Measurements from ENCODE around the gene EIF3L. TPM values are rescaled to one million over a fixed set of nuclear protein-coding genes. Genes with fewer than 3 reads are reported as not detected.

EIF3L gene
- total and polyA plus RNA-seq, 10 of the 15 experiments (the other 5 are each of a cell fraction or from before 2014, with no cell fraction given), result 294 to 1,037 (median 618) TPM

- Histone ChIP-seq H3K27me3 (replicated peaks in 1 of 2; ENCODE audit: control insufficient read depth in 2 of 2, insufficient read depth in 2 of 2, low read length in 1 of 2) (no peaks in the 10 kb centered on the region), H4K20me1 (ENCODE audit: control insufficient read depth, insufficient read depth) (no peaks in the 10 kb centered on the region; the same call in 1 of the 2 replicates), H3K9me3 (replicated peaks; ENCODE audit: control insufficient read depth, insufficient read depth, low read length) (no peaks in the 10 kb centered on the region), H3K9ac (ENCODE audit: control insufficient read depth, insufficient read depth, low read length) (no peak overlapping the region), H3K4me3 (no peak overlapping the region), H3K79me2 (ENCODE audit: control insufficient read depth, insufficient read depth, low read length) (peaks cover 20% of the 10 kb centered on the region), H3K4me1 (ENCODE audit: control insufficient read depth, insufficient read depth, low read length) (no peaks in the 10 kb centered on the region; the same call in 1 of the 2 replicates), H3K36me3 (ENCODE audit: control insufficient read depth in 2 of 2, insufficient read depth in 2 of 2, low read length in 1 of 2) (peaks cover 7 to 45% of the 10 kb centered on the region in 2 experiments), H3K27ac (ENCODE audit: control insufficient read depth, insufficient read depth) (no peak overlapping the region), H2AFZ (ENCODE audit: control insufficient read depth, low read depth, low read length) (no peak overlapping the region), H3K4me2 (ENCODE audit: control insufficient read depth, insufficient read depth) (no peak overlapping the region)
- ChIA-PET CTCF (interaction anchor here (0.6 to 4.7 kb wide), 7 partner anchors 8 to 442 kb away, joined by 3 to 14 read pairs (median 4); no protein-coding TSS in a partner anchor), SMC1A (ENCODE audit: uncharacterized antibody, unreplicated experiment) (interaction anchor here (0.5 to 2.0 kb wide), 2 partner anchors 8 to 36 kb away, joined by 3 to 8 read pairs; no protein-coding TSS in a partner anchor), RAD21 (ENCODE audit: unreplicated experiment) (no interaction called here), POLR2A (interaction anchor here (1.2 kb wide), 1 partner anchor 11 kb away, joined by 4 read pairs; the partner anchor contains the start of gene ANKRD54)
- no TSS peak for BruUV-seq (replicated peaks)
- intact Hi-C loops (cut with micrococcal nuclease; ENCODE audit: unreplicated experiment) (no loop called here), in situ Hi-C loops (cut with MboI) (no loop called here)
- WGBS (ENCODE audit: insufficient coverage, insufficient replicate concordance, low lambda C conversion rate, missing lambda C conversion rate), result 100% methylated on average over 2 of the region's 2 CpGs
- FAIRE-seq (no peak), ATAC-seq (no peak), DNase-seq (ENCODE audit: low read depth, low spot score) (no peak)
- TF ChIP-seq ZBED1 (IDR thresholded peaks at IDR 0.05; ENCODE audit: borderline replicate concordance), result no peak
- no peak for TF ChIP-seq SREBF2 (IDR thresholded peaks at IDR 0.05; ENCODE audit: low read length)
- no peak for TF ChIP-seq ZBTB4 (CRISPR knock-in tag; IDR thresholded peaks at IDR 0.05)
- TF ChIP-seq IRF3 (IDR thresholded peaks at IDR 0.05), result no peak
- TF ChIP-seq ATF3 (IDR thresholded peaks at IDR 0.05; ENCODE audit: borderline replicate concordance, extremely low read depth, low read depth, low read length), result no peak
- no peak for TF ChIP-seq SIN3A (IDR thresholded peaks at IDR 0.05; ENCODE audit: low read depth, low read length)
- no peak for TF ChIP-seq SMAD1 (IDR thresholded peaks at IDR 0.05; ENCODE audit: low read depth, partially characterized antibody)
- TF ChIP-seq SKIL (IDR thresholded peaks at IDR 0.05; ENCODE audit: low read depth, poor library complexity, severe bottlenecking), result no peak
- TF ChIP-seq PAX5 (IDR thresholded peaks at IDR 0.05; ENCODE audit: borderline replicate concordance, low read depth, low read length), result no peak
- no peak for TF ChIP-seq FOS (IDR thresholded peaks at IDR 0.05; ENCODE audit: borderline replicate concordance, extremely low read depth, insufficient read length)
- no peak for TF ChIP-seq ZNF274 (IDR thresholded peaks at IDR 0.05; ENCODE audit: insufficient read depth, insufficient read length)
- no peak for TF ChIP-seq RUNX3 (IDR thresholded peaks at IDR 0.05; ENCODE audit: low read length)
- no peak for TF ChIP-seq WRNIP1 (IDR thresholded peaks at IDR 0.05; ENCODE audit: borderline replicate concordance, low read depth, low read length)
- no peak for TF ChIP-seq NKRF (conservative IDR thresholded peaks at IDR 0.05)
- TF ChIP-seq STAT3 (IDR thresholded peaks at IDR 0.05; ENCODE audit: low read depth, low read length), result no peak
- TF ChIP-seq ZZZ3 (IDR thresholded peaks at IDR 0.05; ENCODE audit: control insufficient read depth, insufficient read length, low read depth), result no peak
Observed at GRCh38 chr22:37855462-37855861, 6.2 kb downstream of the EIF3L start.
